ENCODE results near the gene GLO1.

DNA sequence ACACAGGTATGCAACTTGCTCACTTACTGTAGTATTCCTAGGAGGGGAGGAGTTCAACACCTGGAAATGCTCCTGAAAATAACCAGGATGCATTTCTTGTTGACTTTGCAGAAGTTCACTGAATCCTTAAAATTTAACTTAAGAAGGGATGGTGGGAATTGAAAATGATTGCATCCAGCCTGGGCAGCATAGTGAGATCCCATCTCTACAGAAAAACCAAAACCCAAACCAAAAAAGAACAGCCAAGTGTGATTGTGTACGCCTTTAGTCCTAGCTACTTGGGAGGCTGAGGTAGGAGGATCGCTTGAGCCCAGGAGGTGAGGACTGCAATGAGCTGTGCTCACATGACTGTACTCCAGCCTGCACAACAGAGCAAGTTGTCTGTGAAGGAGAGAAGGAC lies 13.9 kb upstream of the GLO1 start:
- TF ChIP-seq, protein P1, sequence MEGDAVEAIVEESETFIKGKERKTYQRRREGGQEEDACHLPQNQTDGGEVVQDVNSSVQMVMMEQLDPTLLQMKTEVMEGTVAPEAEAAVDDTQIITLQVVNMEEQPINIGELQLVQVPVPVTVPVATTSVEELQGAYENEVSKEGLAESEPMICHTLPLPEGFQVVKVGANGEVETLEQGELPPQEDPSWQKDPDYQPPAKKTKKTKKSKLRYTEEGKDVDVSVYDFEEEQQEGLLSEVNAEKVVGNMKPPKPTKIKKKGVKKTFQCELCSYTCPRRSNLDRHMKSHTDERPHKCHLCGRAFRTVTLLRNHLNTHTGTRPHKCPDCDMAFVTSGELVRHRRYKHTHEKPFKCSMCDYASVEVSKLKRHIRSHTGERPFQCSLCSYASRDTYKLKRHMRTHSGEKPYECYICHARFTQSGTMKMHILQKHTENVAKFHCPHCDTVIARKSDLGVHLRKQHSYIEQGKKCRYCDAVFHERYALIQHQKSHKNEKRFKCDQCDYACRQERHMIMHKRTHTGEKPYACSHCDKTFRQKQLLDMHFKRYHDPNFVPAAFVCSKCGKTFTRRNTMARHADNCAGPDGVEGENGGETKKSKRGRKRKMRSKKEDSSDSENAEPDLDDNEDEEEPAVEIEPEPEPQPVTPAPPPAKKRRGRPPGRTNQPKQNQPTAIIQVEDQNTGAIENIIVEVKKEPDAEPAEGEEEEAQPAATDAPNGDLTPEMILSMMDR (IDR thresholded peaks at IDR 0.05; ENCODE audit: low read length) = no peak
- TF ChIP-seq EZH2 (optimal IDR thresholded peaks at IDR 0.05; ENCODE audit: low read depth, low read length) (no peak), EZH2phosphoT487 (IDR thresholded peaks at IDR 0.05; ENCODE audit: low read length) (no peak)
